Measurements from ENCODE around the gene STUB1.

DNA sequence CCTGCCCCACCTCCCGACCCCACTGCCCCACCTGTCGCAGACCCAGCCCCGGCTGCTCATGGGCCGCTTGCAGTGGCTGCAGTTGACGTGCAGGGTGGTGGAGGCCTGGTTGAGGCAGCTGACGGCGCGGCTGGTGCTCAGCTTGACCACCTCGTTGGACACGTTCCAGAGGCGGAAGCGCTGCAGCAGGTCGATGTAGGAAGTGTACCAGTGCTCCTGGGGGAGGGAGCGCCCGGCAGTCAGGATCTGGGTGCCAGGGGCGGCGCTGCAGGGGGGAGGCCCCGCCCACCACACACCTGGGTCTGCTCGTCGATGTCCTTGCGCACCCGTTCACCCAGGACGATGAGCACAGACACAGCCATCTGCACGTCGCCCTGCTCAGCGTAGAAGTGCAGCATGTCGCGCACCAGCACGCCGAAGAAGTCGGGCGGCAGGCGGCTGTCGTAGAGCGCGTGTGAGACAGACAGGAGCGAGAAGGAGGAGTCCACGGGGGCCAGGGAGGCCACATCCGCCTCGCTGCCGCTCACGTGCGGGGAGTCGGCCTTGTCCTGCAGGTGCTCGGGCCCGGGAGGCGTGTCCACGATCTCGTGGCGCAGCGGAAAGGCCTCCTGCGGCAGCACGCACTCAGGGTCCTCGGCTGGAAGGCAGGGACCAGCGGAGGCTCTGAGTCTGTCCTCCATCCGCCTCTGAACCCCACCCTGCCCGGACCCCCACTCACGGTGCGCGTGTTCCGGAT, 4.9 kb downstream of the STUB1 start:
- TF ChIP-seq, protein P1, sequence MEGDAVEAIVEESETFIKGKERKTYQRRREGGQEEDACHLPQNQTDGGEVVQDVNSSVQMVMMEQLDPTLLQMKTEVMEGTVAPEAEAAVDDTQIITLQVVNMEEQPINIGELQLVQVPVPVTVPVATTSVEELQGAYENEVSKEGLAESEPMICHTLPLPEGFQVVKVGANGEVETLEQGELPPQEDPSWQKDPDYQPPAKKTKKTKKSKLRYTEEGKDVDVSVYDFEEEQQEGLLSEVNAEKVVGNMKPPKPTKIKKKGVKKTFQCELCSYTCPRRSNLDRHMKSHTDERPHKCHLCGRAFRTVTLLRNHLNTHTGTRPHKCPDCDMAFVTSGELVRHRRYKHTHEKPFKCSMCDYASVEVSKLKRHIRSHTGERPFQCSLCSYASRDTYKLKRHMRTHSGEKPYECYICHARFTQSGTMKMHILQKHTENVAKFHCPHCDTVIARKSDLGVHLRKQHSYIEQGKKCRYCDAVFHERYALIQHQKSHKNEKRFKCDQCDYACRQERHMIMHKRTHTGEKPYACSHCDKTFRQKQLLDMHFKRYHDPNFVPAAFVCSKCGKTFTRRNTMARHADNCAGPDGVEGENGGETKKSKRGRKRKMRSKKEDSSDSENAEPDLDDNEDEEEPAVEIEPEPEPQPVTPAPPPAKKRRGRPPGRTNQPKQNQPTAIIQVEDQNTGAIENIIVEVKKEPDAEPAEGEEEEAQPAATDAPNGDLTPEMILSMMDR (IDR thresholded peaks at IDR 0.05) = no peak
- no peak for TF ChIP-seq POLR2AphosphoS5 (IDR thresholded peaks at IDR 0.05; ENCODE audit: insufficient read depth in 1 of 2, low read depth in 1 of 2)
- no peak for TF ChIP-seq POLR2A (IDR thresholded peaks at IDR 0.05)

Measured in vagina (tissue), 2 donors.